Esophagus squamous epithelium (tissue), 4 donors: ENCODE data around the gene PREX1.

ENCODE experiments used
- POLR2A ChIP-seq, 4 donors: fragments of 450-650 bp; IDR thresholded peaks; one replicate each; pipeline ENCODE4 v1.6.1; 2017; ENCODE audit warnings: antibody characterized with exemption in 4 of 4, mild to moderate bottlenecking in 4 of 4, moderate library complexity in 3 of 4
- TF ChIP-seq, protein P1 (sequence below), 6 experiments: fragments of 450-650 bp in 4 of 6; fragments of 200-600 bp in 2 of 6; sonication (generic) in 2 of 6; IDR thresholded peaks; one replicate each; pipeline ENCODE4 v1.5.1; 2016 to 2019; ENCODE audit warnings: antibody characterized with exemption in 6 of 6, mild to moderate bottlenecking in 4 of 6, moderate library complexity in 4 of 6

- TF ChIP-seq, protein P1, sequence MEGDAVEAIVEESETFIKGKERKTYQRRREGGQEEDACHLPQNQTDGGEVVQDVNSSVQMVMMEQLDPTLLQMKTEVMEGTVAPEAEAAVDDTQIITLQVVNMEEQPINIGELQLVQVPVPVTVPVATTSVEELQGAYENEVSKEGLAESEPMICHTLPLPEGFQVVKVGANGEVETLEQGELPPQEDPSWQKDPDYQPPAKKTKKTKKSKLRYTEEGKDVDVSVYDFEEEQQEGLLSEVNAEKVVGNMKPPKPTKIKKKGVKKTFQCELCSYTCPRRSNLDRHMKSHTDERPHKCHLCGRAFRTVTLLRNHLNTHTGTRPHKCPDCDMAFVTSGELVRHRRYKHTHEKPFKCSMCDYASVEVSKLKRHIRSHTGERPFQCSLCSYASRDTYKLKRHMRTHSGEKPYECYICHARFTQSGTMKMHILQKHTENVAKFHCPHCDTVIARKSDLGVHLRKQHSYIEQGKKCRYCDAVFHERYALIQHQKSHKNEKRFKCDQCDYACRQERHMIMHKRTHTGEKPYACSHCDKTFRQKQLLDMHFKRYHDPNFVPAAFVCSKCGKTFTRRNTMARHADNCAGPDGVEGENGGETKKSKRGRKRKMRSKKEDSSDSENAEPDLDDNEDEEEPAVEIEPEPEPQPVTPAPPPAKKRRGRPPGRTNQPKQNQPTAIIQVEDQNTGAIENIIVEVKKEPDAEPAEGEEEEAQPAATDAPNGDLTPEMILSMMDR (IDR thresholded peaks at IDR 0.05) = no peak
- no peak for TF ChIP-seq POLR2A (IDR thresholded peaks at IDR 0.05)
These were observed 123.0 kb downstream of the PREX1 start for GRCh38 chr20:48704761-48705160.
